NB4 (cell line): Measurements from ENCODE around the gene HCN2.

ENCODE experiments used
- MYC ChIP-seq: IDR thresholded peaks from 2 replicates; pipeline ENCODE4 v1.6.1; 2011; ENCODE audit warnings: low read depth, low read length
- POLR2A ChIP-seq: IDR thresholded peaks from 2 replicates; pipeline ENCODE4 v1.6.1; 2011; ENCODE audit warnings: mild to moderate bottlenecking; ENCODE audit not compliant: insufficient read length; ENCODE audit errors: extremely low read depth
- TF ChIP-seq, protein P1 (sequence below): IDR thresholded peaks from one replicate; pipeline ENCODE4 v1.5.1; 2012; ENCODE audit warnings: low read depth, low read length
- TF ChIP-seq, protein P2 (sequence below): IDR thresholded peaks from 2 replicates; pipeline ENCODE4 v1.6.1; 2011; ENCODE audit warnings: low read depth, low read length

DNA sequence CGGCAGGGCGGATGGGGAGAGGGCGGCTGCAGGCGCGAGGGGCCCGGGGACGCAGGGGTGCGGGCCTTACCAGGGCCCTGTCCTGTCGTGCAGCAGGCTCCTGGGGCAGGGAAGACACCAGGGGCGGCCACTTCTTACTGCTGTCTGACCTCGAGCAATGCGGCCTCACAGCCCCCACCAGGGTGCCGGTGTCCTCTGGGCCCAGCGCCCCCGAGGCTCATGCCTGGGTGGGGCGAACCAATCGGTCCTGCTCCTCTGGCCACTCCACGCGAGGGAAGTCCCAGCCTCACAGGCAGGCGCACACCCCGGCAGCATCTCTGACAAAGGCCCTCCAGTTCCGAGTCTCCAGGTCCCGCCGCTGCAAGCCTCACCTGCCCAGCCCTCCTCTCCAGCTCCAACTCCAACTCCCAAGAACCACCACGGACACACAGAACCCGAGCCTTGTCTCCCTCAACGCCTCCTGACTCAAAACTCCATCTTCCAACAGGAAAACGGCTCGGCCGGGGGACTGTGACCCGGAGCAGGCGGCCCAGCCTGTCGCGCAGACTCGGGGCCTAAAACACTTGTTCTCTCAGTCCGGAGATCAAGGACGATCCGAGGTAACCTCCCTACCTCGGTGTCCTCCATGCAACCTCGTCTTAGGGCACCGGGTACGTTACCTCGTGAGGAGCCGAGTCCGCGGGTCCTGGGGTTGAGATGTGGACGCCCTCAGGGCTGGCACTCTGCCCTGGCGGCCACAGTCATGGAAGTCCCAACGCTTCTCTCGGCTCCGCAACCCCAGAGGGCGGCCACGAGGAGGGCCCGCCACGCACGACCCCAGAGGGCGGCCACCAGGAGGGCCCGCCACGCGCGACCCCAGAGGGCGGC, 56.5 kb downstream of the HCN2 start:
- TF ChIP-seq, protein P1, sequence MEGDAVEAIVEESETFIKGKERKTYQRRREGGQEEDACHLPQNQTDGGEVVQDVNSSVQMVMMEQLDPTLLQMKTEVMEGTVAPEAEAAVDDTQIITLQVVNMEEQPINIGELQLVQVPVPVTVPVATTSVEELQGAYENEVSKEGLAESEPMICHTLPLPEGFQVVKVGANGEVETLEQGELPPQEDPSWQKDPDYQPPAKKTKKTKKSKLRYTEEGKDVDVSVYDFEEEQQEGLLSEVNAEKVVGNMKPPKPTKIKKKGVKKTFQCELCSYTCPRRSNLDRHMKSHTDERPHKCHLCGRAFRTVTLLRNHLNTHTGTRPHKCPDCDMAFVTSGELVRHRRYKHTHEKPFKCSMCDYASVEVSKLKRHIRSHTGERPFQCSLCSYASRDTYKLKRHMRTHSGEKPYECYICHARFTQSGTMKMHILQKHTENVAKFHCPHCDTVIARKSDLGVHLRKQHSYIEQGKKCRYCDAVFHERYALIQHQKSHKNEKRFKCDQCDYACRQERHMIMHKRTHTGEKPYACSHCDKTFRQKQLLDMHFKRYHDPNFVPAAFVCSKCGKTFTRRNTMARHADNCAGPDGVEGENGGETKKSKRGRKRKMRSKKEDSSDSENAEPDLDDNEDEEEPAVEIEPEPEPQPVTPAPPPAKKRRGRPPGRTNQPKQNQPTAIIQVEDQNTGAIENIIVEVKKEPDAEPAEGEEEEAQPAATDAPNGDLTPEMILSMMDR, result no peak
- TF ChIP-seq POLR2A (no peak), MYC (no peak)
- TF ChIP-seq, protein P2, sequence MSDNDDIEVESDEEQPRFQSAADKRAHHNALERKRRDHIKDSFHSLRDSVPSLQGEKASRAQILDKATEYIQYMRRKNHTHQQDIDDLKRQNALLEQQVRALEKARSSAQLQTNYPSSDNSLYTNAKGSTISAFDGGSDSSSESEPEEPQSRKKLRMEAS, result no peak
